ENCODE results near the gene EIF3B.

EIF3B gene

DNA sequence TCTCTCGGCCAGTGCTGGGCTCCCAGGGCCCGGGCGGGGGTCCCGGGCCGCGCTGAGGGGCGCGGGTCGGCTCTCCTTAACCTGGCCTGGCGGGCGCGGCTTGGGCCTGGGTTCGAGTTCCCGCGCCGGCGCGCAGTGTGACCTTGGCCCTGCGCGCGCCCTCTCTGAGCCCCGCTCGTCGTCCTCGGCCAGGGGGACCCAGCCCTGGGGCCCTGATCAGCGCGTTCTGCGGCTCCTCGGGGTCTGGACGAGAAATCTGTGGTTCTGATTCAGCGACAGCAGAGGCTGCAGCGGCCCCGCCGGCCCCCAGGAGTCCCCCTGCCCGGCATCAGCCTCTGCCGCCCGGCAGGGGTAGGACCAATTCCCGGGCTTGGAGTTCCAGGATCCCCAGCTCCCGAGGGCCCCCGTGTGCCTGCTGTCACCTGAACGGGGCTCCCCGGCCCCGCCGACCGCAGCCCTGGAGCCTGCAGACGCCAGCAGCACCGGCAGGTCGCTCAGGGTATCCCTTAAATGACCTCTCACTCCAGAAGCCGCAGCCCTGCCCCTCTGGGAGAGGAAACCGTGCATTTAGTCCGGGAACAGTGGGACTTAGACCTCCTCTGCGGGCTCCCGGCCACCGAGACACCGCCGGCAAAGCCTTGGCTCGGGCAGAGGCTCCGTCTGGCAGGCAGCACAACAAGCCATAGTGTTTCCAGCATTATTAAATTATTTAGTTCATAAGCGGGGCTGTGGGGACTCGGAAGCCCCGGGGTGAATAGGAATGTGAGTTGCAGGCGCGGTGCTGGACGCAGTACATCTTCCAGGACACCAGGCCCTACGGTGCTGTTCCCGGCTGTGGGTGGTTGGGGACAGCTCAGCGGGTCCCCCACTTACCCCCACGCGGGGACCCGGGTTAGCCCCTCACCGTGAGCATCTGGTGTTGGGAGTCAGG is 49.4 kb downstream of the EIF3B start:
- no peak for TF ChIP-seq POLR2AphosphoS5 (IDR thresholded peaks at IDR 0.05; ENCODE audit: low read depth, low read length)
- no peak for TF ChIP-seq SIN3A (IDR thresholded peaks at IDR 0.05; ENCODE audit: borderline replicate concordance, insufficient read depth, low read length)
- TF ChIP-seq TAF1 (IDR thresholded peaks at IDR 0.05; ENCODE audit: borderline replicate concordance, insufficient read depth, low read length) = no peak
- no peak for TF ChIP-seq FOXP2 (optimal IDR thresholded peaks at IDR 0.05; ENCODE audit: borderline replicate concordance, extremely low read depth, extremely low read length, insufficient read depth)
- TF ChIP-seq, protein P1, sequence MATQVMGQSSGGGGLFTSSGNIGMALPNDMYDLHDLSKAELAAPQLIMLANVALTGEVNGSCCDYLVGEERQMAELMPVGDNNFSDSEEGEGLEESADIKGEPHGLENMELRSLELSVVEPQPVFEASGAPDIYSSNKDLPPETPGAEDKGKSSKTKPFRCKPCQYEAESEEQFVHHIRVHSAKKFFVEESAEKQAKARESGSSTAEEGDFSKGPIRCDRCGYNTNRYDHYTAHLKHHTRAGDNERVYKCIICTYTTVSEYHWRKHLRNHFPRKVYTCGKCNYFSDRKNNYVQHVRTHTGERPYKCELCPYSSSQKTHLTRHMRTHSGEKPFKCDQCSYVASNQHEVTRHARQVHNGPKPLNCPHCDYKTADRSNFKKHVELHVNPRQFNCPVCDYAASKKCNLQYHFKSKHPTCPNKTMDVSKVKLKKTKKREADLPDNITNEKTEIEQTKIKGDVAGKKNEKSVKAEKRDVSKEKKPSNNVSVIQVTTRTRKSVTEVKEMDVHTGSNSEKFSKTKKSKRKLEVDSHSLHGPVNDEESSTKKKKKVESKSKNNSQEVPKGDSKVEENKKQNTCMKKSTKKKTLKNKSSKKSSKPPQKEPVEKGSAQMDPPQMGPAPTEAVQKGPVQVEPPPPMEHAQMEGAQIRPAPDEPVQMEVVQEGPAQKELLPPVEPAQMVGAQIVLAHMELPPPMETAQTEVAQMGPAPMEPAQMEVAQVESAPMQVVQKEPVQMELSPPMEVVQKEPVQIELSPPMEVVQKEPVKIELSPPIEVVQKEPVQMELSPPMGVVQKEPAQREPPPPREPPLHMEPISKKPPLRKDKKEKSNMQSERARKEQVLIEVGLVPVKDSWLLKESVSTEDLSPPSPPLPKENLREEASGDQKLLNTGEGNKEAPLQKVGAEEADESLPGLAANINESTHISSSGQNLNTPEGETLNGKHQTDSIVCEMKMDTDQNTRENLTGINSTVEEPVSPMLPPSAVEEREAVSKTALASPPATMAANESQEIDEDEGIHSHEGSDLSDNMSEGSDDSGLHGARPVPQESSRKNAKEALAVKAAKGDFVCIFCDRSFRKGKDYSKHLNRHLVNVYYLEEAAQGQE (IDR thresholded peaks at IDR 0.05; ENCODE audit: insufficient read depth in 1 of 2, low read depth in 2 of 2, low read length in 2 of 2) = 0 out of 4 replicates have a peak, but pooled peaks of 1 of the 2 experiments have one; percentile 23

DNA sequence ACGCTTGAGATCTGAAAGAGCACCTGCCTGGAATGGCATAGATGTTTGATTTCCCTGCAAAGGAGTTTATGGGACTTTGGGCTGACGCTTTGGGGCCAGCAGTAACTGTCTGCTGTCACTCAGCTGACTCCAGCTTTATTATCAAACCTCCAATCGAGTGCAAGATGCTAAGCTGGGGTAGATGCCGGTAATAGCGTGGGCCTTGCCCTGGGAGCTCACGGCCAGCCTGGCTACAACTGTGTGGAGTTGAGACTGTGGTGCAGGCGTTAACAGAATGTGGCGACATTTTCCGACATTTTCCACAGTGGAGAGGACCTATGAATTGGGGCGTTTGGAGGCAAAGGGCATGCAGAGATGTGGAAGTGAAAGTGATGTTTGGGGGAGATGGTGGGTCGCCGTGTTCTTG is 50.1 kb downstream of the EIF3B start:
- TF ChIP-seq SIN3A (IDR thresholded peaks at IDR 0.05; ENCODE audit: borderline replicate concordance, insufficient read depth, low read length) (no peak), POLR2AphosphoS5 (IDR thresholded peaks at IDR 0.05; ENCODE audit: low read depth, low read length) (no peak), TAF1 (IDR thresholded peaks at IDR 0.05; ENCODE audit: borderline replicate concordance, insufficient read depth, low read length) (no peak), FOXP2 (optimal IDR thresholded peaks at IDR 0.05; ENCODE audit: borderline replicate concordance, extremely low read depth, extremely low read length, insufficient read depth) (no peak)
- TF ChIP-seq, protein P1 (IDR thresholded peaks at IDR 0.05; ENCODE audit: insufficient read depth in 1 of 2, low read depth in 2 of 2, low read length in 2 of 2) = no peak

DNA sequence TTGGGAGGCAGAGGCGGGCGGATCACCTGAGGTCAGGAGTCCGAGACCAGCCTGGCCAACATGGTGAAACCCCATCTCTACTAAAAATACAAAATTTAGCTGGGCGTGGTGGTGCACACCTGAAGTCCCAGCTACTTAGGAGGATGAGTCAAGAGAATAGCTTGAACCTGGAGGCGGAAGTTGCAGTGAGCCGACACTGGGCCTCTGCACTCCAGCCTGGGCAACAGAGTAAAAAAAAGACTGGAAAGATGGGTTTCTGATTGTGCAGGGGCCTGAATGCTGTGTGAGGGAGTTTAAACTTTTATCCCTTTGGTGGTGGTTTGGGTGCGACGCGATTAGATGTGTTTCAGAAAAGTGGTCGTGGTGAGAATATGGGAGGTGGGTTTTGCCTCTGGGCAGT is 50.6 kb downstream of the EIF3B start:
- TF ChIP-seq TAF1 (IDR thresholded peaks at IDR 0.05; ENCODE audit: borderline replicate concordance, insufficient read depth, low read length) = no peak
- no peak for TF ChIP-seq FOXP2 (optimal IDR thresholded peaks at IDR 0.05; ENCODE audit: borderline replicate concordance, extremely low read depth, extremely low read length, insufficient read depth)
- TF ChIP-seq POLR2AphosphoS5 (IDR thresholded peaks at IDR 0.05; ENCODE audit: low read depth, low read length) = no peak
- TF ChIP-seq SIN3A (IDR thresholded peaks at IDR 0.05; ENCODE audit: borderline replicate concordance, insufficient read depth, low read length) = no peak

DNA sequence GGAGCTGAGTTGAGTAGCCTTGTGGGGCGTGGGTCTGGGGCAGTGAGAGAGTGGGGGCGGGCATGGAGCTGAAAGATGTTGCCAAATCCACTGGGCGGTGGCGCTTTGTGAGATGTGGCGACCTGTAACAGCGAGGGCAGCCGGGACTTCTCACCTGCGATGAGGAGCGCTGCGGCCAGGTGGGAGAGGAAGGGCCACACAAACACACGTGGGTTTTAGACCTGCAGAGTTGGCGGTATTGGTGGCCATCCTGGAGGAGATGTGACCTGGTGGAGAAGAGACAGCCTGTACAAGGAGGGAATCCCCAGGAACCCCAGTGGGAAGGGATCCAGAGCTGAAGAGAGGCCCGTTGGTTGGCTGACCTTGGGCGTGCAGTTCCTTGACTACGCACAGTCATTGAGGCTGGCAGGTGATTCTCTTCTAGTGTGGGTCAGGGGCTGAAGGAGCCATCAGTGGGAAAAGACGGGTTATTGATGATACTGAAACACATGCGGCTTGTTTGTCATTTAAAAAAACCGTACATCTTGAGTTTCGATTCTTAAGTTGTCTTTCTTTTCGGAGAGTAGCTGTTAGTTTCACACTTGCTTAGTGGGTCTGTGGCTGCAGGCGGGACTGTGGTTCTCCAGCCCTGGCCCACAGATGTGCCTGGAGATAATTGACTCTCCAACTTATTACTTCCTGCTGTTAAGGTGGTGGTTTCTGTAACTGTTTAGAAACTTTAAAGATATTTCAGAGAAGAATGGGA is 51.1 kb downstream of the EIF3B start:
- TF ChIP-seq SIN3A (IDR thresholded peaks at IDR 0.05; ENCODE audit: borderline replicate concordance, insufficient read depth, low read length) (no peak), TAF1 (IDR thresholded peaks at IDR 0.05; ENCODE audit: borderline replicate concordance, insufficient read depth, low read length) (no peak), POLR2AphosphoS5 (IDR thresholded peaks at IDR 0.05; ENCODE audit: low read depth, low read length) (no peak)
- TF ChIP-seq, protein P1 (IDR thresholded peaks at IDR 0.05; ENCODE audit: insufficient read depth in 1 of 2, low read depth in 2 of 2, low read length in 2 of 2) = no peak

DNA sequence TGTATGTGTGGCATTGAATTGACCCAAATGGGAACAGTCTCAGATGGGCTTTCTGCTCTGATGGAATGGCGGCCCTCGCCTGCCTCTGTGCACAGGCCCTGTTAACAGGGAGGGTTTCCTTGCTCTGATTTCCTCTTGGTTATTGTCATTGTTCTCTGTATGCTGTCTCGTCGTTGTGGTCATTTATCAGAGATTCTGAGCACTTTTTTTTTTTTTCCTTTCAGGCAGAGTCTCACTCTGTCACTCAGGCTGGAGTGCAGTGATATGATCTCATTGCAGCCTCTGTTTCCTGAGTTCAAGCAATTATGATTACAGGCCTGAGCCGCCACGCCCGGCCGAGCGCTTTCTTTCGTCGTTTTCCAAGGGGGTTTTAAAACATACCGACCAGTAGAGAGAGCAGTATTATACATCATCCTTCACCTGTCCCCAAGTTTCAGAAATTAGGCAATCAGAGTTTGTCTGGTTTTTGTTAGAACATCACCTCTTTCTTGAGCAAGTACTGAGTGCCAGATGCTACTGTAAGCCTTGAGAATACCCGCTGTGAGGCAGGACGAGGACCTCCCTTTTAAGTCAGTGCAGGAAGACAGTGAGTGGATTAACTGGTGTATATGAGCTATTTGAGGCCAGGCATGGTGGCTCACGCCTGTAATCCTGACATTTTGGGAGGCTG is 55.3 kb downstream of the EIF3B start:
- no peak for TF ChIP-seq POLR2AphosphoS5 (IDR thresholded peaks at IDR 0.05; ENCODE audit: low read depth, low read length)
- no peak for TF ChIP-seq TAF1 (IDR thresholded peaks at IDR 0.05; ENCODE audit: borderline replicate concordance, insufficient read depth, low read length)
- TF ChIP-seq, protein P1 (IDR thresholded peaks at IDR 0.05; ENCODE audit: insufficient read depth in 1 of 2, low read depth in 2 of 2, low read length in 2 of 2) = no peak
- no peak for TF ChIP-seq FOXP2 (optimal IDR thresholded peaks at IDR 0.05; ENCODE audit: borderline replicate concordance, extremely low read depth, extremely low read length, insufficient read depth)
- no peak for TF ChIP-seq SIN3A (IDR thresholded peaks at IDR 0.05; ENCODE audit: borderline replicate concordance, insufficient read depth, low read length)

Measured in PFSK-1 (cell line).